ENCODE results near the gene FYB1.

DNA sequence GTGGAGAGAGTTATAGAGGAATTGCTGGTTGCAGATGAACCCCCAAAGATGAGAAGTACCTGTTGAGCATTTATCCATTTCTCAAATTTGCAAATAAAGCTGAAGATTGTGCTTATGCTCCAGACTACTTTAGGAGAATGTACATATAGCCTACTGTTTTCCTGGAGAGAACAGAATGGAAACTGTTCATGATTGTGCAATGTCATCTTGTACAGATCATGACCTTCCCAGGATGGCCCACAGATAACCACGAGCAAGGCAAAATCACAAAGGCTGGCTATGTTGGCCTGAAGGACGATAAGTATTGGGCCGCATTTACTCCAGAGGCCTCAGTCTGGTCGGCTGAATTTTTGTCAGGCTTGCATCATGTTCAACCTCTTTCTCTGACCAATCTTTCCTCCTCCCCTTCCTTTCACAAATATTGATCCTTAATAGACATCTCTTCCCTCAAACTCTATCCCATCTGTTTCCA is 116.6 kb downstream of the FYB1 start:
- TF ChIP-seq PHF8 (conservative IDR thresholded peaks at IDR 0.05; ENCODE audit: low read depth, low read length): no peak
- TF ChIP-seq, protein P1, sequence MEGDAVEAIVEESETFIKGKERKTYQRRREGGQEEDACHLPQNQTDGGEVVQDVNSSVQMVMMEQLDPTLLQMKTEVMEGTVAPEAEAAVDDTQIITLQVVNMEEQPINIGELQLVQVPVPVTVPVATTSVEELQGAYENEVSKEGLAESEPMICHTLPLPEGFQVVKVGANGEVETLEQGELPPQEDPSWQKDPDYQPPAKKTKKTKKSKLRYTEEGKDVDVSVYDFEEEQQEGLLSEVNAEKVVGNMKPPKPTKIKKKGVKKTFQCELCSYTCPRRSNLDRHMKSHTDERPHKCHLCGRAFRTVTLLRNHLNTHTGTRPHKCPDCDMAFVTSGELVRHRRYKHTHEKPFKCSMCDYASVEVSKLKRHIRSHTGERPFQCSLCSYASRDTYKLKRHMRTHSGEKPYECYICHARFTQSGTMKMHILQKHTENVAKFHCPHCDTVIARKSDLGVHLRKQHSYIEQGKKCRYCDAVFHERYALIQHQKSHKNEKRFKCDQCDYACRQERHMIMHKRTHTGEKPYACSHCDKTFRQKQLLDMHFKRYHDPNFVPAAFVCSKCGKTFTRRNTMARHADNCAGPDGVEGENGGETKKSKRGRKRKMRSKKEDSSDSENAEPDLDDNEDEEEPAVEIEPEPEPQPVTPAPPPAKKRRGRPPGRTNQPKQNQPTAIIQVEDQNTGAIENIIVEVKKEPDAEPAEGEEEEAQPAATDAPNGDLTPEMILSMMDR (IDR thresholded peaks at IDR 0.05; ENCODE audit: control extremely low read depth in 1 of 3, insufficient read depth in 1 of 3, low read depth in 1 of 3, low read length in 3 of 3): no peak
- no peak for TF ChIP-seq HDAC2 (IDR thresholded peaks at IDR 0.05; ENCODE audit: borderline replicate concordance in 1 of 2, low read depth in 2 of 2, low read length in 2 of 2)
- no peak for TF ChIP-seq TAF1 (IDR thresholded peaks at IDR 0.05; ENCODE audit: low read depth, low read length)
- no peak for TF ChIP-seq RNF2 (IDR thresholded peaks at IDR 0.05; ENCODE audit: borderline replicate concordance, low read depth, low read length, missing control alignments, poor library complexity, severe bottlenecking)
- no peak for TF ChIP-seq EZH2 (IDR thresholded peaks at IDR 0.05; ENCODE audit: low read depth, low read length, severe bottlenecking)
- TF ChIP-seq, protein P2, sequence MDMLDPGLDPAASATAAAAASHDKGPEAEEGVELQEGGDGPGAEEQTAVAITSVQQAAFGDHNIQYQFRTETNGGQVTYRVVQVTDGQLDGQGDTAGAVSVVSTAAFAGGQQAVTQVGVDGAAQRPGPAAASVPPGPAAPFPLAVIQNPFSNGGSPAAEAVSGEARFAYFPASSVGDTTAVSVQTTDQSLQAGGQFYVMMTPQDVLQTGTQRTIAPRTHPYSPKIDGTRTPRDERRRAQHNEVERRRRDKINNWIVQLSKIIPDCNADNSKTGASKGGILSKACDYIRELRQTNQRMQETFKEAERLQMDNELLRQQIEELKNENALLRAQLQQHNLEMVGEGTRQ (IDR thresholded peaks at IDR 0.05; ENCODE audit: low read length): no peak
- TF ChIP-seq SUZ12 (IDR thresholded peaks at IDR 0.05; ENCODE audit: low read length): no peak

All from H1 (cell line).